Activated naive CD8-positive, alpha-beta T cell treated with anti-CD3 and anti-CD28 coated beads, Interleukin-2, amount 50 U/mL, for 16 hours (primary cell): ENCODE results near the gene TBC1D8B.
"Not testable (repeated sequence)": the region's sequence is repeated elsewhere in the genome, so short reads cannot be mapped to it uniquely, and the experiment has no call there.

Experiments
- DNase-seq: peaks from one replicate; pipeline ENCODE4 v3.0.0-alpha.2; 2020; ENCODE audit warnings: low read depth, low spot score

The TBC1D8B gene

DNA sequence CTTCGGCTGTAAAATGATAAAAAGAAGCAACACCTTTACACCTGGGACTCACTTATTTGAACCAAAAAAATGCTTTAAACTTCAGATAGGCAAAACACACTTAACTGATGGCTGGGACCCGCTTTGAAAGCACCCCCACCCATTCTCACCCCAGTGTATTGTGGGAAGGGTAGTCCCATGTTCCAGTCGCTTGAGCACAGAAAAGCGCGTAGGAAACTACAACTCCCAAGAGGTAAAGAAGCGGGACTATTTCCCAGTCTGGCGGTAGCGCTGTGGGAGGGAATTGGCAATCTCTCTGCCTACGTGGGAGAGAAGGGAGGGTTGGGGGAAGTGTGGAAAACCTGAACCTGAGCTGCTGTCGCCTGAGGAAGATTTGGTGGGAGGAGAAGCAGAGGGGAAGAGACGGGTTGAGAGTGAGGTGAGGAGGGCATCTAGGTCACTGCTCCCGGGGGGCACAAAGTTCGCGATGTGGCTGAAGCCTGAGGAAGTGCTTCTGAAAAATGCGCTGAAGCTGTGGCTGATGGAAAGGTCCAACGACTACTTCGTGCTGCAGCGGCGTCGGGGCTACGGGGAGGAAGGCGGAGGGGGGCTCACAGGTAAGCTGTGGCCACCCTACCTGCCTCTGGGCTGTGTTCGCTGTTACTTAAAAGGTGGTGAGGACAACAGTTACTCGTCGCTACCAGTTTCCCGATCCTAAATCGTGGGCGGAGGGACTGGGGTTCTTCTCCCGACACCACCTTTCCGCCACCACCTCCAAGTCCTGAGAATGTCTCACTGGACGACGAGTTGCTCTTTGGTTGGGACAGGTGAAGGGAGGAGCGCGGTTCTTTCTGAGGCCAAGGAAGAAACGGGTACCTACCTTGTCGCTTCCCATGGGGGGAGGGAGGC is at the start of gene TBC1D8B:
Gene TBC1D8B (plus strand): TSS at position 286 of the 888 bp plus-strand sequence. CDS start 181 bp downstream, at position 467.
- DNase-seq = no peak

DNA sequence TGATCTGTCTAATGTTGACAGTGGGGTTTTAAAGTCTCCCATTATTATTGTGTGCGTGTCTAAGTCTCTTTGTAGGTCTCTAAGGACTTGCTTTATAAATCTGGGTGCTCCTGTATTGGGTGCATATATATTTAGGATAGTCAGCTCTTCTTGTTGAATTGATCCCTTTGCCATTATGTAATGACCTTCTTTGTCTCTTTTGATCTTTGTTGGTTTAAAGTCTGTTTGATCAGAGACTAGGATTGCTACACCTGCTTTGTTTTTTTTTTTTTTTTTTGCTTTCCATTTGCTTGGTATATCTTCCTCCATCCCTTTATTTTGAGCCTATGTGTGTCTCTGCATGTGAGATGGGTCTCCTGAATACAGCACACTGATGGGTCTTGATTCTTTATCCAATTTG is 33.2 kb upstream of the TBC1D8B start:
- DNase-seq = not testable (repeated sequence)

DNA sequence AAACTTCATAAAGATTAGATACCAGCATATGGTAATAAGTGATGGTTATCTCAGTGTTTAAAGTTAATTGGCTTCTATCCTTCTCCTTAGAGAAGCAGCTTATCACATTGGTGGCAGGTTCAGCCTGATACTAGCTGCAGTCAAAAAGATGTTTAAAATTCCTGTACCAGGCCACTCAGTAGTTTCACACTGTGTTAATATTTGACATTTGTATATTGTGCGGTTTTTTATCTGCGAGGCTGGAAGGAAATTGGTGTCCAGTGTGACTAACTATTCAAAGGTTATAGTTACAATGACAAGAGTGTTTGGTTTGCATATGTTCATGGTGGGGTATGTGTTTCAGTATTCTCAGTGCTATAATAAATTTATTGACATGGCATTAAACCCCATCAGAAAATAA is 27.5 kb upstream of the TBC1D8B start:
- no peak for DNase-seq

DNA sequence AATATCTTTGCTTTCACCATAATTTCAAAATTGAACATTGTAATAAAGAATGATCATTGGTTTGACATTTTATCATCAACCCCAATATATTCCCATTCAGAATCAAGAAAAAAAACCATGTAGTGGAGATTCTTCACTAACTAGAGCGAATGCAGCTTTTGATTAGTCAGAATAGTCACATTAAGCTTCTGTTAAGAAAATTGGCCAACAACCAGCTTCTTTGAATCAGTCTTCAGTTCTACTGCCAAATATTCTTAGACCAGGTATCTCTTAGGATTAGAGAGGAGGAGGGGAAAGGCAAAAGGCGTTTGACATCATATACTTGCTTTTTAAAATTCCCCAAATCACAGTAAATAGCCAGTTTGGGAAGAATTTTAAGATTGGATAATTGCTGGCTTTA is 22.2 kb upstream of the TBC1D8B start:
- DNase-seq = no peak

DNA sequence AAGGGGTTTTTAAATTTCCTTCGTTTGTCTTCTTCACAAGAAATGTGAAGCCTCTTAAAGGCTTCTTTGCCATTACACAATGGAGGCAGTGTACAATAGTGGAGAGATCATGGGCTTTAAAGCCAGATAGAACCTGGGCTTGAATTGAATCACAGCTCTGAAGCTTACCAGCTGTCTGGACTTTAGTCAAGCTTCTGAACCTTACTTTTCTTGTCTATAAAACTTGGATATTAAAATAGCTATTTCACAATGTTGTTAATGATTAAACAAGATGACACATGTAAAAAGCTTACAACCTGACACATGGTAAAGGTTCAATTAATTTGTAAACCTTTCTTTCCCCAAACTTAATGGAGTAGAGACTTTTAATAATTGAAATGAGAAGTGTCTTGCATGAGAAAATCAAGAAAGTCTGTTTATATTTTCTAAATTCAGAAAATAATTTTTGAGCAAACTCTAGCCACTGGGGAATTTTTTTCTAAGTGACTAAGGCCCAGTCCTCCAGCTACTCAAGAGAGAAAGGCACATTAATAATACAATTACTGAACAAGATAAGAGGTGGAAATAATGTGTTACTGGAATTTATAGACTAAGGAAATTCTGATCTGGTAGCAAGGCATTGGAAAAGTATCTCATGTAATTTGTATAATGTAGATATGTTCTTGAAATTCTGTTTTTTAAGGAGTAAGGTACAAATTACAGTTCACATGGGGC is 21.7 kb upstream of the TBC1D8B start:
- no peak for DNase-seq

DNA sequence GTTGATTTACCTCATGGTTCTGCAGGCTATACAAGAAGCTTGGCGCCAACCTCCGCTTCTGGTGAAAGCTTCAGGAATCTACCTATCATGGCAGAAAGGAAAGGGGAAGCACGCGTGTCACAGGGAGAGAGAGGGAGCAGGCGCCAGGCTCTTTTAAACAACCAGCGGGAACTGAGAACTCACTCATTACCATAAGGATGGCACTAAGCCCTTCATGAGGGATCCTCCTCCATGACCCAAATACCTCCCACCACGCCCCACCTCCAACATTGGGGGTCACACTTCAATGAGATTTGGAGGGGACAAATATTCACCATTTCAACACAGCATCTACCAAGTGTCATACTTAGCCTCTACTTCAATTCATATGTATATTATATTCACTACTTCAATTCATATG is 18.8 kb upstream of the TBC1D8B start:
- no peak for DNase-seq

DNA sequence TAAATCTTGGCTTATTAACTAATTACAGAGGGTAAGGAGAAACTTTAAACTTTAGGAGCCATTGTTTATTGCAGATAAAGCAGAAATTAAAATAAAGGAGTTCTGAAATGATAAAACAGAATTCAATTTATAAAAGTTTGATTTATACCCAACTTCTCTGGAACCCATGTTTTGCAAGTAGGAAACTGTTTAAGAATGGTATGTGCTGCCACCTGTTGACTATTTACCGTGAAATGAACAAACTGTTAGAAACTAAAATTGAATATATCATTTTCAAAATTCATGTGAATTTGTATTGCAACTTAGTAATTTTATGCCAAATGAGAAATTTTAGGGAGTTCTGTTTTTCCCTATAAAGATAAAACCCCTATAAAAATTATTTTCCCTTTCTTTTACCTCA is 11.0 kb upstream of the TBC1D8B start:
- DNase-seq = no peak

DNA sequence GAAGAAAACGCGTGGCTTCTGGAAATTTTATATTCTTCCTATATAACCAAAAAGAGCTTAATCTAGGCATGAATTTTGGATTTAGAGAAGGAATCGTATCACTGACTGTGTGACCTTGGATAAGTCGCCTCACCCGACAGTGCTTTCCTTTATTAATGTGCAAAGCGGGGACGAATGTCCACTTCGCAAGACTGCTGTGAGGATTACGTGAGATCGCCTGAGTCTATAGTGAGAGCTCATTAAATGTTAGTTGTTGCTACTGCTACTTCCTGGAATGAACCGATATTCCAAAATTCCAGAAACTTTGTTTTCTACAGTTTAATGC is 448 bp upstream of the TBC1D8B start:
- DNase-seq = no peak

DNA sequence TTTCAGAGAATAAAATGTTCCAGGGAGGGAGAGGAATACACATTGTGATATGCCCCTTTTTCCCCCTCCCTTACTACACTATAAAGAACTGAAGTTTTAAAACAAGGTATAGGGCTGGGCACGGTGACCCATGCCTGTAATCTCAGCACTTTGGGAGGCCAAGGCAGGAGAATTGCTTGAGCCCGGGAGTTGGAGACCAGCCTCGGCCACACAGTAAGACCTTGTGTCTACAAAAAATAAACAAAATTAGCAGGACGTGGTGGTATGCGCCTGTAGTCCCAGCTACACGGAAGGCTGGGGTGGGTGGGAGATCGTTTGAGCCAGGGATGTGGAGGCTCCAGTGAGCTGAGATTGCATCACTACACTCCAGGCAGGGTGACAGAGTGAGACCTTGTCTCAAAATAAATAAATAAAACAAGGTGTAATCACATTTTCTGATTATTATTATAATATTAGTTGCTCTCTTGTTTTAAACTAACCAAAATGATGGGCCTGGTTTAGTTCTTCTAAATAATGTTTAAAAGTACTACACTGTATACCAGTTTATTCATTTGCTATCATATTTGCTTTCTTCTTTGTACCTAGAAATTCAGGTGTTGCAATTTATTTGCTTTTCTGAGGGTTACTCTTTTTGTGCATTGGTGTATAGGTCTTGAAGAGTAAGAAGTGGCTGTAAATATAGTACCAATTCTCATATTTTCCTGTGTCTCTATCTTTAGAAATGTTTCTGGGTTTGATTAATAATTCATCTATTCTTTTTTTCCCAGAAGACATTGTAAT is 8.8 kb downstream of the TBC1D8B start:
- no peak for DNase-seq

DNA sequence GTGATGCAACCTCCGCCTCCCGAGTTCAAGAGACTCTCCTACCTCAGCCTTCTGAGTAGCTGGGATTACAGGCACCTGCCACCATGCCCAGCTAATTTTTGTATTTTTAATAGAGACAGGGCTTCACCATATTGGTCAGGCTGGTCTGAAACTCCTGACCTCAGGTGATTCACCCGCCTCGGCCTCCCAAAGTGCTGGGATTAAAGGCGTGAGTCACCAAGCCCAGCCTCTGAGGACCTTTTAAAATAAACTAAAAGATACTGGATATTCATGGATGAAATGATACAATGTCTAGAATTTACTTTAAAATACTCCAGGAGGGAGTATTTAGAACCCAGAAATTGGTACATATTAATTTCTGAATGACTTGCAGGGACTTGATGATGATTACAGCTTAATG is 10.5 kb downstream of the TBC1D8B start:
- not testable (repeated sequence) for DNase-seq

DNA sequence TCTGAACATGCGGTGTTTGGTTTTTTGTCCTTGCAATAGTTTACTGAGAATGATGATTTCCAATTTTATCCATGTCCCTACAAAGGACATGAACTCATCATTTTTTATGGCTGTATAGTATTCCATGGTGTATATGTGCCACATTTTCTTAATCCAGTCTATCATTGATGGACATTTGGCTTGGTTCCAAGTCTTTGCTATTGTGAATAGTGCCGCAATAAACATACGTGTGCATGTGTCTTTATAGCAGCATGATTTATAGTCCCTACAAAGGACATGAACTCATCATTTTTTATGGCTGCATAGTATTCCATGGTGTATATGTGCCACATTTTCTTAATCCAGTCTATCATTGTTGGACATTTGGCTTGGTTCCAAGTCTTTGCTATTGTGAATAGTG is 11.6 kb downstream of the TBC1D8B start:
- DNase-seq = not testable (repeated sequence)

DNA sequence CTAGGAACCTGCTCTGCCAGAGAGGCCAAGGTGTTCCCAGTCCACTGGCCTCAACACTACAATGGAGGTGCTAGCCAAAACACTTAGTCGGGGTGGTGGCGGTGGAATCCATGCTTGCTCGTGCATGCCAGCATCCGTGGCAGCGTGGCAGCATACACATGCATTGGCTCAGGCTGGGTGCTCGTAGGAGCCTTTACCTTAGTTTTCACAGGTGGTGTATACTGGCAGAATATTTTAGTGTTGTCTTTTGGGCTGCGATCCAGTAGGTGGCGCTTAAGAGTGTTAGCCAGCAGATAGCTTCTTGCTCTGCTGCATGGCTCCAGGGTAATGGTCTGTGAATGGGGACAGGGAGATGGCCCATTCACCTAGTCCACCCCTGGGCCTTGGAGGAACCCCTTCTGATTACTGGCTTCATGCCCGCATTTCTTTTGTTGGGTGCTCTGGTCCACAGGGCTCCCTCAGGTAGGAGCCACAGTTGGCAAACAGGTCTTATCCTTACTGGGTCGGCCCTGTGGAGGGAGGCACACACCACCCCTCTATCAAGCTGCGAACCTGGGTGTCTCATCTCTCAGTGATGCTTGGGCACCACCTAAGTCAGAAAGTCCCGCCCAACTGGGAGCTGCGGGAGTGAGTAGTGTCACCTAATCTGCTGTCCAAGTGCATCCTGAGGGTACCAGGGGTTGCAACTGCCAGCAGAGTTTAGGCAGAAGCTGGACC is 60.7 kb downstream of the TBC1D8B start:
- DNase-seq = no peak

DNA sequence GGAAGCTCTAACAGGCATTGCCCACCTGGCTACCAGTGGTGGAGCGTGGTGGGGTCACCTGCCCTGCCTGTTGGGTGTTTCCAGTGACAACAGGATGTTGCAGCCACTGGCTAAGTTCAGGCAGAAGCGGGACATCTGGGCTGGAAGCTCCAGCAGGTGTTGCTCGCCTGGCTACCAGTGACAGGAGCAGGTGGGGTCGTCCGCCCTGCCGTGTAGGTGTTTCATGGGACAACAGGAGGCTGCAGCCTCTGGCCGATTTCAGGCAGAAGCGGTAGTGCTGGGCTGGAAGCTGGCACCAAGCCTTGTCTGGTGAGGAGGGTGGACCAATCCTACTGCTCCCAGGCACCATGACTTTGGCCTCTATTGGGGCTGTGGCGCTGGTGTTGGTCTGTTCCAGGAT is 61.2 kb downstream of the TBC1D8B start:
- no peak for DNase-seq

DNA sequence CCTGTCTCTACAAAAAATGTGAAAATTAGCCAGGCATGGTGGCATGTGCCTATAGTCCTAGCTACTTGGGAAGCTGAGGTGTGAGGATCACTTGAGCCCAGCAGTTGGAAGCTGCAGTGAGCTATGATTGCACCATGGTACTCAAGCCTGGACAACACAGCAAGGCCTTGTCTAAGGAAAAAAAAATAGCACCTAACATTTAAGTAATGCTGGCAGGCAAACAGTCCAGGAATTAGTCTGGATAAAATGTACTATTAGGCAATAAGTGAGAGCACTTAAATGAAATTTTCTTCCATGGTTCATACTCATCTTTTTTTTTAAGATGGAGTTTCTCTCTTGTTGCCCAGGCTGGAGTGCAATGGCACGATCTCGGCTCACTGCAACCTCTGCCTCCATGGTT is 70.3 kb downstream of the TBC1D8B start:
- not testable (repeated sequence) for DNase-seq

DNA sequence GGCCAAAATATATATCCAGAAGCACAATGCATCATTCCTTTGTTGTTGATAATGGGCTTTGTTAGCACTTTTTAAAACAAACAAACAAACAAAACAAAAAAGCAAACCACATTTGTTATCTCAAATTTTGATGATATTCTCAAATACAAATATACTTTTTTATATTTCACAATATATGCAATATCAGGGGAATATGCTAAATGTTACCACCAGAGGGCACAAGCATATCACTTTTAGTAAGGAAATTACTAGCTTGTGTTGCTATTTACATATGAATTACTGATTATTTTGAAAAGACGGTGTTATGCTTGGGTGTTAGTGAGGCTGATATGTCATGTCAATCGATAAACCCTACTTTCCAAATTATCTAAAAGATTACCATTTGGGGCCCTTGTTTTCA is 71.6 kb downstream of the TBC1D8B start:
- no peak for DNase-seq

DNA sequence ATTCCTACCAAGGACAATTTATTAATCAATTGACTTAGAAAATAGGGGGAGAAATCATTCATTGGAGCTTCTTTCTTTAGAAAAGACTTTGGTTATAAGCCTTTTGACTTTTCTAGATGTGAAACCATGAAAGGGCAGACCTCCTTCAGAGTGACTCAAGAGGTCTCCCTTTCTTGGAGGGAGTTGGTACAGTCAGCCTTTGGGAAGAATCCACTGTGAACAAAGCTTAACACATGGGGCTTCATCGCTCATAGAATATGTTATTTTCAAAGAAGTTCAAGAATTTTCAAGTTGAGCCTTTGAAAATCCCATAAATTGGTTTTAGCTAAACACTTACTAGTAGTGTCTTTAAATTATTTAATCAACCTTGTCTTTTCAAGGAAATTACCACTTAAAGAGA is 72.7 kb downstream of the TBC1D8B start:
- no peak for DNase-seq

DNA sequence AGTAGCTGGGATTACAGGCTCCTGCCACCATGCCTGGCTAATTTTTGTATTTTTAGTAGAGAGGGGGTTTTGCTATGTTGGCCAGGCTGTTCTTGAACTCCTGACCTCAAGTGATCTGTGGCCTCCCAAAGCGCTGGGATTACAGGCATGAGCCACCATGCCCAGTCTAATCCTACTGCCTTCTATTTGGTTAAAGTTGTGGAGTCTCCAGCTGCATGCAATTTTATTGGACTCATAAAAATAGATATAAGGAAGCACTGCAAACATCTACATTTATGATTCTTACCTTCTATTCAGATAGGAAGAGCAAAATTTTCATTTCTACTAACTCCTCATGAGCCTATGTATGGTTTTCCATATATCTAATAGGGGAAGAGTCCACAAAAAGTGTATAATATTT is 87.0 kb downstream of the TBC1D8B start:
- DNase-seq = no peak

DNA sequence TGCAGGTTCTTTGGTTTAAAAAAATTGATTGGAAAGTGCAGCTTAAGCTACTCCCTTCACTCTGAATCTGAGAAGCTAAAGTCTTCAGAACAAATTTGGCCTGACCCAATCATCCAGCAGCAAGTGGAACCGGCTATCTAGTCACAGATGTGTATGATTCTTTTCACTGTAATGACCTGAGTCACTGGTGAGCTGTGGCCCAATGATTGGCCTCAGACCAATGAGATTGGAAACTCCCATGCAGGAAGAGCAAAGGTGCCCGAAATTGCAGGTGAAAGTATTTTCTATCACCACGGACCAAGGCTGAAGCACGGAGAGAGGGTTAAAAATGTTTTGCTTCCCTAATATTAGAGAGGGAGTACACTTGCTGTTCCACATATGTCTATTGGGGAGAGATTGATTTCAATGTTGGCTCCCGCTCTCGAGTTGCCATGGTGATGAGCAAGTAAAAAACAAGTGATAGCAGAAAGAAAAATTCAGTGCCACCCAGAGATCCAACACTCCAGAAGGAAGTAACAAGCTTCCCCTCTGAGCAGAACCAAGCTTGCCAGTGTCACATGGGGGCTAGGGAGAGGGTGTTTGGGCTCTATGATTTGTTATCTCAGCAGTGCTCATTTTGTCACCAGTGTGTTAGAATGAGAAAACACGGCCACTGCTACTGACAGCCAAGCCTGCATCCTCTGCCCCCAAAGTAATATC is 89.4 kb downstream of the TBC1D8B start:
- DNase-seq = no peak

DNA sequence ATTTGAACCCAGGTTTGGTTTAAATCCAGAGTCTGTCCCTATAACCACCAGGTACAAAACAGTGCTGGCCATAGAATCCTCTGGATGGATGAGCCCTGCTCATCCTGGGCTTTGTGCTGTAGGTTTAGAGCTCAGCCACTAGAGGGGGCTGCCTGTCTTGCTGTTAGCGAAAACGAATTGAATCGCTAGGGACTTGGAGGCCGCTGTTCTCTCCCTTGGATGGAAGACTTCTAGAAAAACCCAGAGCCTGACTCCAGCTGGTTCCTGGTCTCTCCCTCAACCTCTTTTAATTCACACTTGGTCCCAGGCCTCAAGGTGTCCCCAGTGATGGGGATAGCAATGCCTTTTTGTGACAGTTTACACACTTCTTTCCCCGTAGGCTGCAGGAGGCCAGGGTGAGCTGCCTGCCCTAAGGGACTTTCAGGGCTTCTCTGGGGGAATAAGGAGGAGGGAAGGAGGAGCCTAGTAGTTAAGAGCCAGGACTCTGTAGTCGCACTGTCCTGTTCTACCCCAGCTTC is 92.0 kb downstream of the TBC1D8B start:
- peak; percentile 3 for DNase-seq

DNA sequence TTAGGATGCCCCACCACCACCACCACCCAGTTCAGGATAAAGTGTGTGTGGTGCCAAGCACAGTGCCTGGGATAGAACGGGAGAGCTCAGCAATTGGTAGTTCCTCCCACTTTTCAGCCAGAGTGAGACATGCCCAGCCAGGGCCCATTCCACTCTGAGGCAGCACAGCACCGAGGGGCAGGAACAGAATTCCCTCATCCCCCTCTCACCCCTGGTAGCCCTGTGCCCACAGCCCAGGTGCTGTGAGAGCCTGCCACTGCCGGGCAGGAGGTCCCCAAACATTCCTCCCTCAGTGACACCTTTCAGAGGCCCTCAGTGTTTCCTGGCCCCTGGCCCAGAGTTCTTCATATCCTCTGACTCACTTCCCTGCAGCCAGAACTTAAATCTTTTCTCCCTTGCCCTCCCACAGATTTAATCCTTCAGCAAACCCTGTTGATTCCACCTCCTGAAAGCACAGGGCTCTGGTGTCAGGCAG is 92.5 kb downstream of the TBC1D8B start:
- DNase-seq = no peak

DNA sequence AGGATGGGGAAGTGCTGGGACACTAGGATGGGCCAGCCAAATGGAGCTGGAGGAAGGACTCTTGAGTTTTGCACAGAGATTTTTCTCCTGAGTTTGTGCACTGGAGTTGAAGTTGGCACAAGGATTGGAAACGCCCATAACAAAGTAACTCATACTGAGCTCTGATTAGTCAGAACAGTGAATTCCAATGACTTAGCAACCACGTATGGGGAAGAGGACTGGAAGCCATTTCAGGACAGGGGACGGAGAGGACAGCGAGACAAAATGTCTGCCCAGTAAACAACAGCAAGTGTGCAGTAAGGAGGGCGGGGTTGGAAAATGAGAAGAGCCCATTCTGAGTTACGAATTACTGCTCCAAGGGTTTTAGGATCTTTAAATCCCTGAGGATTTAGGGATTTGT is 94.8 kb downstream of the TBC1D8B start:
- DNase-seq = no peak
